Naive B cell (primary cell): Measurements from ENCODE around the gene WASHC4. TPM values are rescaled to one million over a fixed set of nuclear protein-coding genes. Genes with fewer than 3 reads are reported as not detected.
"Not testable (repeated sequence)": the region's sequence is repeated elsewhere in the genome, so short reads cannot be mapped to it uniquely, and the experiment has no call there.

Experiments used
- ATAC-seq, 2 donors: fragments of 150-1000 bp; cut with Tn5 transposase; 2 replicates each; pipeline ENCODE4 v1.10.0; 2021; ENCODE audit warnings: low read depth in 2 of 2, mild to moderate bottlenecking in 2 of 2, moderate library complexity in 2 of 2
- DNase-seq: peaks from one replicate; pipeline ENCODE4 v3.0.0; 2022
- H3K27ac Mint-ChIP-seq, 6 donors: one replicate each; pipeline ENCODE4 v1.8.0; 2020 to 2022; ENCODE audit warnings: mild to moderate bottlenecking in 6 of 6, mixed read lengths in 6 of 6, moderate library complexity in 5 of 6, inconsistent platforms in 2 of 6
- H3K27me3 Mint-ChIP-seq, 3 donors: one replicate each; pipeline ENCODE4 v1.8.0; 2021 to 2022; ENCODE audit warnings: mixed read lengths in 3 of 3, mild to moderate bottlenecking in 1 of 3
- H3K36me3 Mint-ChIP-seq, 2 donors: one replicate each; pipeline ENCODE4 v1.8.0; 2020 to 2022; ENCODE audit warnings: mixed read lengths in 2 of 2, inconsistent platforms in 1 of 2, mild to moderate bottlenecking in 1 of 2
- H3K4me1 Mint-ChIP-seq, 3 donors: one replicate each; pipeline ENCODE4 v1.8.0; 2020 to 2022; ENCODE audit warnings: mixed read lengths in 3 of 3, inconsistent platforms in 1 of 3, mild to moderate bottlenecking in 1 of 3, moderate library complexity in 1 of 3
- H3K4me3 Mint-ChIP-seq, 8 donors: one replicate each; pipeline ENCODE4 v1.8.0; 2020 to 2022; ENCODE audit warnings: mild to moderate bottlenecking in 8 of 8, mixed read lengths in 8 of 8, moderate library complexity in 8 of 8, inconsistent platforms in 2 of 8
- H3K9me3 Mint-ChIP-seq, 7 donors: one replicate each; pipeline ENCODE4 v1.8.0; 2020 to 2022; ENCODE audit warnings: mixed read lengths in 7 of 7, mild to moderate bottlenecking in 5 of 7, inconsistent platforms in 2 of 7, moderate library complexity in 1 of 7
- polyA plus RNA-seq, 6 donors: library from polyadenylated mRNA; unstranded; fragments of 300-500 nt; fragmentation: Illumina TruSeq; gene quantifications; one replicate each; pipeline ENCODE4 v1.2.3, GENCODE V29; 2021; ENCODE audit warnings: low read depth in 6 of 6

The WASHC4 gene
- polyA plus RNA-seq, 6 donors from 2014 or later = 84.7 to 131 (median 125) TPM

GRCh38 chr12:105183406-105183805 is 75.9 kb downstream of the WASHC4 start:
- H3K36me3 Mint-ChIP-seq = peaks cover 31 to 41% of the 10 kb centered on the region in 2 donors
- not testable (repeated sequence) for H3K4me3 Mint-ChIP-seq, ATAC-seq, DNase-seq, H3K27me3 Mint-ChIP-seq
- H3K9me3 Mint-ChIP-seq = peaks cover 0 to 13% (median 4%) of the 10 kb centered on the region in 7 donors
- H3K4me1 Mint-ChIP-seq = peaks cover 16 to 42% (median 27%) of the 10 kb centered on the region in 3 donors
- H3K27ac Mint-ChIP-seq = peak overlapping the region in 2 of 6 donors; percentile 18 to 50

GRCh38 chr12:105183976-105184375 is 76.4 kb downstream of the WASHC4 start:
- peaks cover 16 to 42% (median 27%) of the 10 kb centered on the region in 3 donors for H3K4me1 Mint-ChIP-seq

DNA sequence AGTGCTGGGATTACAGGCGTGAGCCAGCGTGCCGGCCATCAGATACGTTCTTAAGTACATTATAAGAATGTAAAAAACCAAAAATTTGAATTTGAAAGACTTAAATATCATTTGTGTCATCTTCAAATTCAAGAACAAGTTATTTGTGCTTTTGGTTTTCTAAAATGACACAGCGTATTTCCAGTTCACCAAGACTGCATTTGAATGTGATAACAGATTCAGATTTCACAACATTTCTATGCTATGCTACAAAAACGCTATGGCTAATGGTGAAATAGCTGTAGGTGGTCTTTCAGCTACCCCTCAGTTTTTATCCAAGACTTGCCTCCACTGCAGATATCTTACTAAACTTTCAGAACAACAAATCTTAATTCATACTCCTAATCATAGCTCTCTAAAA is 81.8 kb downstream of the WASHC4 start:
- peaks cover 6 to 20% (median 6%) of the 10 kb centered on the region in 3 donors for H3K4me1 Mint-ChIP-seq
- DNase-seq = no peak
- H3K27ac Mint-ChIP-seq = peak overlapping the region in 3 of 6 donors; percentile 5 to 80 (median 57)
- peaks cover 17 to 39% of the 10 kb centered on the region in 2 donors for H3K36me3 Mint-ChIP-seq
- ATAC-seq = no peak
- H3K9me3 Mint-ChIP-seq = no peaks in the 10 kb centered on the region
- H3K27me3 Mint-ChIP-seq = no peaks in the 10 kb centered on the region
- no peak overlapping the region for H3K4me3 Mint-ChIP-seq

More at GRCh38 chr12:105183976-105184375, 76.4 kb downstream of the WASHC4 start:
- Mint-ChIP-seq H3K27ac (peak overlapping the region in 1 of 6 donors; percentile 18), H3K4me3 (peak overlapping the region in 1 of 8 donors; percentile 21), H3K36me3 (peaks cover 30 to 41% of the 10 kb centered on the region in 2 donors), H3K9me3 (peaks cover 0 to 13% (median 4%) of the 10 kb centered on the region in 7 donors)
- H3K27me3 Mint-ChIP-seq, ATAC-seq, DNase-seq: not testable (repeated sequence)

DNA sequence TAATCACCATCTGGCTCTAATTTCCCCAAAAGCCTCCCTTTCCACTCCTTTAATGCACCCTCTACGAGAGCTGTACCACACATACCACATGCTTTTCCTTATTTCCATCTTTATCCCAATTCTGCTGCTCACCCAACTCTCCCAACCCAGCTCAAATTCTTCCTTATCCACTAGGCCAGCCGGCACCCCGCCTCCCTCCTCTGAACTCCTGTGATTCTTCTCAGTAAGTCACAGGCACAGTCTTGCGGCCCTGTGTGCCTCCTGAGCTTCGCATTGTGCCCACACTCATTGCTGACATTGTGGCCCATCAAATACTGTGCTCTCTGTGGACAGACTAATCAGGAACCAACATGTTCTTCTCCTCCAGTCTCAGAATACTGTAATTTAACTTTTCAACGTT is 83.0 kb downstream of the WASHC4 start:
- no peak for DNase-seq
- no peaks in the 10 kb centered on the region for H3K9me3 Mint-ChIP-seq
- no peak overlapping the region for H3K4me3 Mint-ChIP-seq
- H3K27ac Mint-ChIP-seq = peak overlapping the region in 2 of 6 donors; percentile 44 to 92
- no peak for ATAC-seq
- H3K27me3 Mint-ChIP-seq = no peaks in the 10 kb centered on the region
- H3K4me1 Mint-ChIP-seq = peaks cover 6 to 20% (median 9%) of the 10 kb centered on the region in 3 donors
- peaks cover 10 to 33% of the 10 kb centered on the region in 2 donors for H3K36me3 Mint-ChIP-seq

DNA sequence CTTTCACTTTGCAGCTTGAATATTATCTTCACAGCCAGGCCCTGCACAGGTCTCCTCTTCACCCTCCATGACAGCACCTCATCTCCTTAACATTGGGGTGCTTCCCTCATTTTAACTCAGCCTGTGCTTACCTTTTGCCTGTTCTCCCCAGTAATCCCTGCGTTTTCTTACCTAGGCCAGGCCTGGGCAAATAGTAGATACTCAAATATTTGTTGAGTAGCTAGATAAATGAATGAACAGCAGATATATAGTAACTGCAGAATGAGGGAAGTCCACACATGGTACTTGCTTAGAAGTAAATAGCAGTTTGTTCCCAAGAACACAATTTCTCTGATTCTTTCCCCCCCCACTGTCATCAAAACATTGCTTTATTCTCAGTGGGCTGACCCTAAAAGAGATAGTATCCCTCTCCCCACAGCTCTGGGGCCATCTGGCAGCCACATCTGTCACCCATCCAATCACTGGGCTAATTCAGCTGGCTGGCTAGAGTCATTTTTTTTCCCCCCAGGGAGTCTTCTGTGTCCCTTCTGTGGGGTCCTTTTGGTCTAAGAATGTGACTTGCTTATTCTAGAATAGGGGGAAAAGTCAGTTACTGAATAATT is 85.2 kb downstream of the WASHC4 start:
- no peaks in the 10 kb centered on the region for H3K9me3 Mint-ChIP-seq
- peaks cover 5 to 27% of the 10 kb centered on the region in 2 donors for H3K36me3 Mint-ChIP-seq
- ATAC-seq (no peak), DNase-seq (no peak)
- H3K27me3 Mint-ChIP-seq = no peaks in the 10 kb centered on the region
- no peak overlapping the region for H3K4me3 Mint-ChIP-seq
- H3K4me1 Mint-ChIP-seq = peaks cover 6 to 16% (median 12%) of the 10 kb centered on the region in 3 donors
- H3K27ac Mint-ChIP-seq = peak overlapping the region in 5 of 6 donors; percentile 20 to 58 (median 44)

DNA sequence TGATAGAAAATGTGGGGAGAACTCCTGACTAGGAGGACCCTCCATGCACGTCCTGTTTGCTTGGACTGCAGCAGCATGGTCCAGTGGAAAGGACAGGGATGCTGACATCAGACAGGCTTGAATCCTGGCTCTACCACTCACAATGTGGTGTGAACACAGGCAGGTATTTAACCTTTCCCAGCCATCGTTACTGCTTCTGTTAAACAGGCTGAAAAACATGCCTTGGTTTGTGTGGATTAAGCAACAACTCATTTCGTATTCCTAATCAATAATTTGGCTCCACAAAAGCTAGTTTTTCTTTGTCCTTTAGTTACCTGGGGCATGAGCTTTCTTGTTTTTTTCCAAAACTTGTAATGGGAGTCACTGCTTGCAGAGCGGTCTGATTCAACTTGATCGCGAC is 87.4 kb downstream of the WASHC4 start:
- Mint-ChIP-seq H3K4me3 (no peak overlapping the region), H3K27me3 (no peaks in the 10 kb centered on the region), H3K27ac (peak overlapping the region in 2 of 6 donors; percentile 13 to 16), H3K36me3 (peaks cover 5 to 27% of the 10 kb centered on the region in 2 donors), H3K4me1 (peaks cover 6 to 16% (median 12%) of the 10 kb centered on the region in 3 donors), H3K9me3 (no peaks in the 10 kb centered on the region)
- no peak for ATAC-seq
- DNase-seq = no peak

DNA sequence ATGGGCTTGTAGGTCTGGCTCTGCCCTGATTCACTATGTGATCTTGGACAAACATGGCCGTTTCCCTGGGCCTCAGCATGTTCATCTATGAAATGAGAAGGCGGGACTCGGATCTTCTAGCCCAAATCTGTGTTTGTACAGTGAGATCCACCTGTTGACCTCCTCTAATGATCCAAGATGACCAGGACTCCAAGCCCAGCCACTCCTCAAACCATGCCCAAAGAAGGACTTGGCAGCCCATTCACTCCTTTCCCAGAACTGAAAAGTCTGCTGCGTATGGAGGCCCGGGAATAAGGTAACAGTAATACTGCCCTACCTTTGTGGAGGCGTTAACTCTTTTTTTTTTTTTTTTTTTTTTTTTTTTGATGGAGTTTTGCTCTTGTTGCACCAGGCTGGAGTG is 88.6 kb downstream of the WASHC4 start:
- no peak for ATAC-seq
- H3K4me3 Mint-ChIP-seq = no peak overlapping the region
- peak overlapping the region in 1 of 6 donors; percentile 47 for H3K27ac Mint-ChIP-seq
- H3K36me3 Mint-ChIP-seq = peaks cover 5 to 20% of the 10 kb centered on the region in 2 donors
- no peaks in the 10 kb centered on the region for H3K27me3 Mint-ChIP-seq
- H3K9me3 Mint-ChIP-seq = no peaks in the 10 kb centered on the region
- DNase-seq = no peak
- peaks cover 6 to 8% (median 6%) of the 10 kb centered on the region in 3 donors for H3K4me1 Mint-ChIP-seq

- Mint-ChIP-seq H3K36me3 (peaks cover 0 to 1% of the 10 kb centered on the region in 2 donors), H3K27ac (peak overlapping the region in 2 of 6 donors; percentile 44 to 47), H3K27me3 (no peaks in the 10 kb centered on the region), H3K9me3 (no peaks in the 10 kb centered on the region), H3K4me3 (no peak overlapping the region), H3K4me1 (peaks cover 0 to 6% (median 0%) of the 10 kb centered on the region in 3 donors)
- ATAC-seq = no peak
- DNase-seq = no peak
Observed at GRCh38 chr12:105198961-105199360, 91.4 kb downstream of the WASHC4 start.

DNA sequence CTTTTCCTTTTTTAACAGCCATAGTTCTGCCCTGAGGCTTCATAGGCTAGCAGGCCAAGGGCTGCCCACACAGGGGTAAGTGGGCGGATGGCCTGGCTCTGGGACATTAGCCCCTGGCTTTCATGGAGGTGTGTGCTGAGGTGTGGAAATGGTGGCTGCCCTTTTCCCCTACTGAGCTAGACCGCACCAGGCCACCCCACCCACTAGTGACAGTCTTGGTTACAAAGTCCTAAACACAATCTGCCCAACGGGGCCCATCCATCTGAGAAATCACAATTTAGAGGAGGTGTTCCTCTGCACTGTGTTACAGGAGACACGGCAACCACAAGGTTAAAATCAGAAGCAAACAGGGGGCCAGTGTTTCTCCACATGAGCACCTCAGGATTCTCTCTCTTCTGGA is 92.9 kb downstream of the WASHC4 start:
- Mint-ChIP-seq H3K9me3 (no peaks in the 10 kb centered on the region), H3K36me3 (peaks cover 0 to 9% of the 10 kb centered on the region in 2 donors), H3K27me3 (no peaks in the 10 kb centered on the region), H3K27ac (peak overlapping the region in 2 of 6 donors; percentile 56 to 86), H3K4me1 (peaks cover 0 to 4% (median 0%) of the 10 kb centered on the region in 3 donors), H3K4me3 (no peak overlapping the region)
- no peak for DNase-seq
- ATAC-seq = no peak

- Mint-ChIP-seq H3K4me1 (no peaks in the 10 kb centered on the region), H3K9me3 (no peaks in the 10 kb centered on the region), H3K27ac (peak overlapping the region in 1 of 6 donors; percentile 86), H3K27me3 (no peaks in the 10 kb centered on the region), H3K4me3 (no peak overlapping the region), H3K36me3 (peaks cover 0 to 10% of the 10 kb centered on the region in 2 donors)
- no peak for DNase-seq
- no peak for ATAC-seq
Observed at GRCh38 chr12:105201299-105201698, 93.8 kb downstream of the WASHC4 start.

DNA sequence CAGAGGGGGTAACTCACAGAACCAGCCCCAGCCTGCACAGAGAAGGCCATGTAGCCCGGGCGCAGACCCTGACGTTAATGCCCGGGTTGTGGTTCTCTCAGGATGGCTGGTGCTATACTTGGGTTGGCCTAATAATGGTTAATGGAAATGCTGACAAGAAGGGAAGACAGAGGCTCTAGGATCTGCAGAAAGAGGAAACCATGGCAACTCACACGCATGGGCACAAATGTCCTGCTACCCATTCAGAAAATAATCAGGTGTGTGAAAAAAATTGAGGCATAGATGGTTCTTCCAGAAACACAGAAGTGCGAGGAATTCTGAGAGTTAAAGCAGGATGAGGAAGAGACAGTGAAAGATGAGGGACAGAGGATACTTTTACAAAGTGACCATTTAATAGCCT is 94.7 kb downstream of the WASHC4 start:
- H3K4me1 Mint-ChIP-seq = no peaks in the 10 kb centered on the region
- no peak for ATAC-seq
- H3K9me3 Mint-ChIP-seq = no peaks in the 10 kb centered on the region
- no peak overlapping the region for H3K4me3 Mint-ChIP-seq
- H3K27me3 Mint-ChIP-seq = no peaks in the 10 kb centered on the region
- H3K36me3 Mint-ChIP-seq = peaks cover 2 to 10% of the 10 kb centered on the region in 2 donors
- peak overlapping the region in 4 of 6 donors; percentile 19 to 82 (median 56) for H3K27ac Mint-ChIP-seq
- no peak for DNase-seq

GRCh38 chr12:105204127-105204526 is 96.6 kb downstream of the WASHC4 start:
- H3K36me3 Mint-ChIP-seq = peaks cover 16 to 18% of the 10 kb centered on the region in 2 donors
- H3K4me1 Mint-ChIP-seq = no peaks in the 10 kb centered on the region
- H3K27ac Mint-ChIP-seq = no peak overlapping the region

DNA sequence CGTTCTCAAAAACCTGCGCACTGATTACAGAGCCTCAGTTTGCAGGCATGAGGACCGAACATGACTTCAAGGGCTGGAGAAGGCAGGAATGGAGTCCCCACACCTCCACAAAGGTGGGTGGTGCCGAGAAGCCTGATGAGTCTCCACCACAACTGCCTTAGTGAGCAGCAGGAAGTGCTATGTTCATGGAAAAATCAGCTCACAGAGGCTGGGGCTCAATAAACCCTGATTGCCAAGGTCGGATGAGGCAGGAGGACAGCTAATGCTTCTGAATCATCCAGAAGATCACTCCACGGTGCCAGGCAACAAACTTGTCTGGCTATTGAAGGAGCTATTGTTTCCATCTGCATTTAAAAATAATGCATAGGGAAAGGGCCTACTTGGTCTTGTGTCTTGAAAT is 97.4 kb downstream of the WASHC4 start:
- Mint-ChIP-seq H3K4me1 (no peaks in the 10 kb centered on the region), H3K4me3 (no peak overlapping the region), H3K27ac (peak overlapping the region in 1 of 6 donors; percentile 71), H3K27me3 (no peaks in the 10 kb centered on the region), H3K36me3 (peaks cover 16 to 19% of the 10 kb centered on the region in 2 donors), H3K9me3 (no peaks in the 10 kb centered on the region)
- ATAC-seq (no peak), DNase-seq (no peak)

More at GRCh38 chr12:105204127-105204526, 96.6 kb downstream of the WASHC4 start:
- H3K9me3 Mint-ChIP-seq = no peaks in the 10 kb centered on the region
- no peak overlapping the region for H3K4me3 Mint-ChIP-seq
- H3K27me3 Mint-ChIP-seq = no peaks in the 10 kb centered on the region
- ATAC-seq = no peak
- no peak for DNase-seq
